NT2/D1 (cell line): ENCODE data around the gene PLA2G2A.
"Not testable (repeated sequence)": the region's sequence is repeated elsewhere in the genome, so short reads cannot be mapped to it uniquely, and the experiment has no call there.

ENCODE experiments used
- SUZ12 ChIP-seq: IDR thresholded peaks from 2 replicates; pipeline ENCODE4 v1.6.1; 2011; ENCODE audit not compliant: insufficient read length, insufficient read depth; ENCODE audit errors: extremely low read depth
- YY1 ChIP-seq: IDR thresholded peaks from 2 replicates; pipeline ENCODE4 v1.6.1; 2011; ENCODE audit not compliant: insufficient read length, insufficient read depth

DNA sequence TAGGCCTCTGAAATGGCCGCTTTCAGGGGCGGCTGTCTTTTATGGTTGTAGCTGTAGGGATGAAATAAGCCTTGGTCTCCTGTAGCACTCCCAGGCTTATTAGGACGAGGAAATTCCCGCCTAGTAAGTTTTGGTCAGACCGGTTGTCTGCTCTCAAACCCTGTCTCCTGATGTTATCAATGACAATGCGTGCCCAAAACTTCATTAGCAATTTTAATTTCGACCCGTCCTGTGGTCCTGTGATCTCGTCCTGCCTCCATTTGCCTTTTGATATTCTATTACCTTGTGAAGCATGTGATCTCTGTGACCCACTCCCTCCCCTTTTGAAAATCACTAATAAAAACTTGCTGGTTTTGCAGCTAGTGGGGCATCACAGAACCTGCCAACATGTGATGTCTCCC is 10.8 kb upstream of the PLA2G2A start:
- TF ChIP-seq SUZ12, YY1: not testable (repeated sequence)
